Muscle of leg (tissue), 11 donors: ENCODE results near the gene UBL5. TPM values are rescaled to one million over a fixed set of nuclear protein-coding genes. Genes with fewer than 3 reads are reported as not detected.
"Not testable (repeated sequence)": the region's sequence is repeated elsewhere in the genome, so short reads cannot be mapped to it uniquely, and the experiment has no call there.

ENCODE experiments used
- DNase-seq: peaks from one replicate; pipeline ENCODE4 v3.0.0; 2013
- H3K27ac ChIP-seq: one replicate; pipeline ENCODE4 v1.5.1; 2013; ENCODE audit warnings: mild to moderate bottlenecking, low read length, control low read depth
- H3K27me3 ChIP-seq: one replicate; pipeline ENCODE4 v1.6.1; 2013; ENCODE audit warnings: low read length; ENCODE audit not compliant: control insufficient read depth, insufficient read depth
- H3K36me3 ChIP-seq: one replicate; pipeline ENCODE4 v1.6.1; 2013; ENCODE audit warnings: low read length; ENCODE audit not compliant: control insufficient read depth, insufficient read depth
- H3K4me1 ChIP-seq: one replicate; pipeline ENCODE4 v1.6.1; 2013; ENCODE audit warnings: low read length; ENCODE audit not compliant: control insufficient read depth, insufficient read depth
- H3K4me3 ChIP-seq: one replicate; pipeline ENCODE4 v1.5.1; 2013; ENCODE audit warnings: low read length, control low read depth
- H3K9me3 ChIP-seq: replicated peaks from 2 replicates; pipeline ENCODE4 v1.6.1; 2013; ENCODE audit warnings: low read depth, low read length; ENCODE audit not compliant: control insufficient read depth
- WGBS: methylation state at CpG from one replicate; pipeline ENCODE4 v1.1.5; 2013; ENCODE audit warnings: missing lambda C conversion rate; ENCODE audit not compliant: insufficient coverage; 5-methylcytosine and 5-hydroxymethylcytosine counted together
- polyA plus RNA-seq, 8 donors: library from polyadenylated mRNA; unstranded; fragments of 120-200 nt; gene quantifications; one replicate each; pipeline versions ENCODE4 v1.2.1 to v1.2.3, GENCODE V29; 2013; ENCODE audit warnings: inconsistent platforms in 1 of 8, low replicate concordance in 1 of 8; ENCODE audit not compliant: insufficient read length in 8 of 8, insufficient read depth in 1 of 8
- total RNA-seq: library from RNA; stranded (reverse); fragments of 120-200 nt; gene quantifications from one replicate; pipeline ENCODE4 v1.2.4, GENCODE V29; 2013

UBL5 gene
- total and polyA plus RNA-seq, 9 donors = 182 to 333 (median 198) TPM

DNA sequence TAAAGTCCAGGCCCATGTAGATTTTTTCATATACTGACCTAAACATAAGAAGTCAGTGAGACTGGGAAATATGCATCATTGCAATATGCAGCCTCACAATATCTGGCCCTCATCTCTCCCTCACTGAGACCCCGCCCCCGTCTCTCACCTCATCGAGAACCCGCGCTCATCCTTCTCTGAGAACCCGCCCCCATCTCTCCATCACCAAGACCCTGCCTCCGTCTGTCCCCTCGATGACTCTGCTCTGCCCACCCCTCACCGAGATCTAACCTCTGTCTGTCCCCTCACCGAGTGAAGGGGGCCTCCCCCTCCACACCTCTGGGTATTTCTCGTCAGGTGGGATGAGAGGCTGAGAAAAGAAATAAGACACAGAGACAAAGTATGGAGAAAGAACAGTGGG lies 38.7 kb upstream of the UBL5 start:
- no peak overlapping the region for H3K27ac ChIP-seq
- DNase-seq = no peak
- no peaks in the 10 kb centered on the region for H3K9me3 ChIP-seq
- WGBS = 78% methylated on average over 6 of the region's 11 CpGs
- H3K4me3 ChIP-seq = no peak overlapping the region
- H3K36me3 ChIP-seq = no peaks in the 10 kb centered on the region
- no peaks in the 10 kb centered on the region for H3K27me3 ChIP-seq
- peaks cover 10% of the 10 kb centered on the region for H3K4me1 ChIP-seq

- WGBS = no CpG with 5 or more reads among the region's 5 CpGs
These were observed 38.1 kb upstream of the UBL5 start for GRCh38 chr19:9789579-9789978.

GRCh38 chr19:9791073-9791367 lies 36.7 kb upstream of the UBL5 start:
- H3K27ac ChIP-seq = peak overlapping the region; percentile 86
- no CpG with 5 or more reads among the region's 6 CpGs for WGBS
- not testable (repeated sequence) for H3K36me3 ChIP-seq, H3K4me1 ChIP-seq, H3K4me3 ChIP-seq, H3K27me3 ChIP-seq, H3K9me3 ChIP-seq, DNase-seq

More at GRCh38 chr19:9789579-9789978, 38.1 kb upstream of the UBL5 start:
- H3K4me1 ChIP-seq, H3K27ac ChIP-seq, H3K9me3 ChIP-seq, H3K36me3 ChIP-seq, H3K4me3 ChIP-seq, DNase-seq, H3K27me3 ChIP-seq: not testable (repeated sequence)

- Histone ChIP-seq H3K4me1 (peaks cover 4% of the 10 kb centered on the region), H3K9me3 (no peaks in the 10 kb centered on the region), H3K27ac (peak overlapping the region; percentile 95), H3K27me3 (no peaks in the 10 kb centered on the region), H3K4me3 (peak overlapping the region; percentile 62), H3K36me3 (no peaks in the 10 kb centered on the region)
- WGBS = 1% methylated on average over 23 of the region's 50 CpGs
- DNase-seq = peak; percentile 98
These were observed 36.0 kb upstream of the UBL5 start for GRCh38 chr19:9791552-9792205.

- H3K27ac ChIP-seq = peak overlapping the region; percentile 95
- H3K4me1 ChIP-seq = peaks cover 4% of the 10 kb centered on the region
- H3K36me3 ChIP-seq = no peaks in the 10 kb centered on the region
- H3K4me3 ChIP-seq = peak overlapping the region; percentile 62
- DNase-seq = peak; percentile 98
- no peaks in the 10 kb centered on the region for H3K27me3 ChIP-seq
- H3K9me3 ChIP-seq = no peaks in the 10 kb centered on the region
- WGBS = 0% methylated on average over 49 of the region's 70 CpGs
These were observed 35.3 kb upstream of the UBL5 start for GRCh38 chr19:9792206-9793070.

DNA sequence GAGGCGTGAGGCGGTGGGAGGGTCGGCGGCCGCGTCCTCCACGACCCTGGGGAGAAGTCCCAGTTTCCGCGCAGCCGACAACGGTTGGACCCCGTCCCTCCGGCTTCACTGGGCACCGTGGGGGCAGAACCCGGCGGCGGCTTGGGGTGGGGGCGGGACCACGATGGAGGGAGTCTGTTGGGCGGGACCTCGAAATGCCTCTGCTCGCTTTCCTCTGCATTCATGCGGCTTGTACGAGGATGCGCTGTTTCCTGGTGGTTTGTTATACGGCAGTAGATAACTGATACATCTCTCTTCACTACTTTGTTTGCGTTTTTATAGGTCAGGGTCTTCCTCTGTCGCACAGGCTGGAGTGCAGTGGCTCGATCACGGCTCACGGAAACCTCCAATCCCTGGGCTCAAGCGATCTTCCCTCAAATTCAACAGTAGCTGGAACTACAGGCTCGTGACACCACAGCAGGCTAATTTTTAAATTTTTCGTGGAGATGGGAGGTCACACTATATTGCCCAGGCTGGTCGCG lies 34.6 kb upstream of the UBL5 start:
- DNase-seq = peak; percentile 74
- Histone ChIP-seq H3K4me1 (peaks cover 4% of the 10 kb centered on the region), H3K9me3 (no peaks in the 10 kb centered on the region), H3K36me3 (no peaks in the 10 kb centered on the region), H3K27me3 (no peaks in the 10 kb centered on the region), H3K4me3 (peak overlapping the region; percentile 58), H3K27ac (peak overlapping the region; percentile 93)
- WGBS = 16% methylated on average over 30 of the region's 36 CpGs

- no peak overlapping the region for H3K4me3 ChIP-seq
- 67% methylated on average over 3 of the region's 6 CpGs for WGBS
- H3K27ac ChIP-seq = no peak overlapping the region
- H3K36me3 ChIP-seq = no peaks in the 10 kb centered on the region
- H3K4me1 ChIP-seq = peaks cover 4% of the 10 kb centered on the region
- H3K27me3 ChIP-seq = no peaks in the 10 kb centered on the region
- no peaks in the 10 kb centered on the region for H3K9me3 ChIP-seq
- DNase-seq = peak; percentile 93
These were observed 31.5 kb upstream of the UBL5 start for GRCh38 chr19:9796113-9796773.

- Histone ChIP-seq H3K9me3 (no peaks in the 10 kb centered on the region), H3K4me3 (no peak overlapping the region), H3K27ac (no peak overlapping the region), H3K27me3 (no peaks in the 10 kb centered on the region), H3K4me1 (no peaks in the 10 kb centered on the region), H3K36me3 (no peaks in the 10 kb centered on the region)
- no peak for DNase-seq
- WGBS = 85% methylated on average over 4 of the region's 5 CpGs
These were observed 29.8 kb upstream of the UBL5 start for GRCh38 chr19:9797871-9798270.

- Histone ChIP-seq H3K4me3 (no peak overlapping the region), H3K27me3 (no peaks in the 10 kb centered on the region), H3K36me3 (no peaks in the 10 kb centered on the region), H3K27ac (no peak overlapping the region), H3K4me1 (no peaks in the 10 kb centered on the region), H3K9me3 (no peaks in the 10 kb centered on the region)
- DNase-seq = no peak
These were observed 28.6 kb upstream of the UBL5 start for GRCh38 chr19:9799162-9799561.

DNA sequence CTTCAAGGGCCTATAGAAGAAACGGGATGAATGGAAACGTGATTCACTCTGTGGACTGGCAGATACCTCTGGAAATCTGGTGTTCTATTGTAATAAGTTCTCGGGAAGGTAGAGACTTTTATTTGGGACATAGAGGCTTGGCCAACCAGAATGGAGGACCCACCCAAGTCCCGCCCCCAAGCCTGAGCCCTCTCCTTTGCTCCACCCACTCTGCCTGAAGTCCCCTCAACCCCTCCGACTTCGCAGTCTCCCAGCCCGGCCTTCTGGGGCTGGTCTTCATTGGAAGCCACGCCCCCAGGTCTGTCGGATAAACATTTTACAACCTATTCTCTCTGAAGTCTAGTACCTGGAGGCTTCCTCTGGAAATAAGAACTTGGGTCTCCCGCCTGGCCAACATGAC lies 25.7 kb upstream of the UBL5 start:
- 80% methylated on average over 6 of the region's 10 CpGs for WGBS

More for the DNA sequence above, 25.7 kb upstream of the UBL5 start:
- Histone ChIP-seq H3K9me3 (no peaks in the 10 kb centered on the region), H3K27ac (no peak overlapping the region), H3K36me3 (peaks cover 15% of the 10 kb centered on the region), H3K4me3 (no peak overlapping the region), H3K27me3 (no peaks in the 10 kb centered on the region), H3K4me1 (no peaks in the 10 kb centered on the region)
- DNase-seq = no peak
